Glutamatergic neuron (in vitro differentiated cells): ENCODE results near the gene BMPER. TPM values are rescaled to one million over a fixed set of nuclear protein-coding genes. Genes with fewer than 3 reads are reported as not detected.

Experiments used
- DNase-seq: peaks from one replicate; pipeline ENCODE4 v3.0.0; 2022
- H3K27ac Mint-ChIP-seq: one replicate; pipeline ENCODE4 v1.8.0; 2020; ENCODE audit warnings: mild to moderate bottlenecking, mixed read lengths, inconsistent platforms; ENCODE audit not compliant: unreplicated experiment
- H3K27me3 Mint-ChIP-seq: one replicate; pipeline ENCODE4 v1.8.0; 2020; ENCODE audit warnings: mild to moderate bottlenecking, moderate library complexity, mixed read lengths, inconsistent platforms; ENCODE audit not compliant: unreplicated experiment
- H3K36me3 Mint-ChIP-seq: one replicate; pipeline ENCODE4 v1.8.0; 2020; ENCODE audit warnings: mild to moderate bottlenecking, mixed read lengths, inconsistent platforms; ENCODE audit not compliant: unreplicated experiment
- H3K4me1 Mint-ChIP-seq: one replicate; pipeline ENCODE4 v1.8.0; 2020; ENCODE audit warnings: mild to moderate bottlenecking, low read depth, mixed read lengths, inconsistent platforms; ENCODE audit not compliant: unreplicated experiment
- H3K4me3 Mint-ChIP-seq: one replicate; pipeline ENCODE4 v1.8.0; 2020; ENCODE audit warnings: mild to moderate bottlenecking, mixed read lengths, inconsistent platforms; ENCODE audit not compliant: unreplicated experiment
- H3K9me3 Mint-ChIP-seq: one replicate; pipeline ENCODE4 v1.8.0; 2020; ENCODE audit warnings: mild to moderate bottlenecking, moderate library complexity, mixed read lengths, inconsistent platforms; ENCODE audit not compliant: unreplicated experiment
- CTCF ChIP-seq: fragments of 200-600 bp; sonication (generic); IDR thresholded peaks from one replicate; pipeline ENCODE4 v1.5.0; 2021; ENCODE audit not compliant: partially characterized antibody, unreplicated experiment
- total RNA-seq: library from RNA; stranded (reverse); fragmentation: NEBNext Ultra II Directional; extraction: Animal tissue kit (Norgen Biotek cat#: 25700); gene quantifications from one replicate; pipeline ENCODE4 v1.2.1, GENCODE V29; 2021; ENCODE audit not compliant: unreplicated experiment

BMPER gene
- total RNA-seq, 1 donor from 2014 or later, result 16.2 TPM

- Mint-ChIP-seq H3K4me1 (no peaks in the 10 kb centered on the region), H3K9me3 (no peaks in the 10 kb centered on the region), H3K27ac (no peak overlapping the region), H3K36me3 (peaks cover 11% of the 10 kb centered on the region), H3K27me3 (no peaks in the 10 kb centered on the region), H3K4me3 (no peak overlapping the region)
- peak; percentile 39 for DNase-seq
- TF ChIP-seq CTCF, result peak; percentile 78
These were observed 186.1 kb downstream of the BMPER start for GRCh38 chr7:34091321-34091917.

GRCh38 chr7:34093276-34093675 is 187.9 kb downstream of the BMPER start:
- Mint-ChIP-seq H3K27me3 (no peaks in the 10 kb centered on the region), H3K4me1 (no peaks in the 10 kb centered on the region), H3K4me3 (no peak overlapping the region), H3K36me3 (peaks cover 11% of the 10 kb centered on the region), H3K9me3 (no peaks in the 10 kb centered on the region), H3K27ac (no peak overlapping the region)
- no peak for TF ChIP-seq CTCF
- DNase-seq, result no peak

- Mint-ChIP-seq H3K9me3 (no peaks in the 10 kb centered on the region), H3K4me1 (no peaks in the 10 kb centered on the region), H3K27ac (no peak overlapping the region), H3K36me3 (peaks cover 11% of the 10 kb centered on the region), H3K27me3 (no peaks in the 10 kb centered on the region), H3K4me3 (no peak overlapping the region)
- no peak for DNase-seq
- TF ChIP-seq CTCF, result no peak
These were observed 190.9 kb downstream of the BMPER start for GRCh38 chr7:34096198-34096651.

GRCh38 chr7:34096777-34097176 is 191.4 kb downstream of the BMPER start:
- Mint-ChIP-seq H3K27ac (no peak overlapping the region), H3K4me3 (no peak overlapping the region), H3K27me3 (no peaks in the 10 kb centered on the region), H3K9me3 (no peaks in the 10 kb centered on the region), H3K4me1 (no peaks in the 10 kb centered on the region), H3K36me3 (peaks cover 11% of the 10 kb centered on the region)
- DNase-seq, result no peak
- no peak for TF ChIP-seq CTCF

GRCh38 chr7:34100661-34101060 is 195.3 kb downstream of the BMPER start:
- H3K9me3 Mint-ChIP-seq, result peaks cover 2% of the 10 kb centered on the region
- DNase-seq, result no peak
- peaks cover 3% of the 10 kb centered on the region for H3K27me3 Mint-ChIP-seq
- TF ChIP-seq CTCF, result no peak
- H3K36me3 Mint-ChIP-seq, result peaks cover 4% of the 10 kb centered on the region
- no peak overlapping the region for H3K27ac Mint-ChIP-seq
- H3K4me1 Mint-ChIP-seq, result peaks cover 10% of the 10 kb centered on the region
- no peak overlapping the region for H3K4me3 Mint-ChIP-seq
